Fibroblast of the aortic adventitia (primary cell): ENCODE measurements around the gene GPER1. TPM values are rescaled to one million over a fixed set of nuclear protein-coding genes. Genes with fewer than 3 reads are reported as not detected.

ENCODE experiments used
- DNase-seq: peaks from one replicate; pipeline ENCODE4 v3.0.0-alpha.2; 2010; ENCODE audit warnings: low read depth
- H3K4me3 ChIP-seq: 2 replicates; pipeline ENCODE4 v1.5.1; 2011; ENCODE audit warnings: low read depth, mild to moderate bottlenecking, control low read depth, low read length, moderate library complexity
- total RNA-seq: library from RNA; depleted of rRNA; stranded (reverse); fragments of >200 nt; gene quantifications from 2 replicates; pipeline ENCODE4 v1.2.3, GENCODE V29; 2012; ENCODE audit warnings: low replicate concordance
- TF ChIP-seq, protein P1 (sequence below): IDR thresholded peaks from 2 replicates; pipeline ENCODE4 v1.5.1; 2011; ENCODE audit warnings: mild to moderate bottlenecking, low read length, control low read depth, inconsistent platforms; ENCODE audit not compliant: insufficient read depth

The GPER1 gene
- total RNA-seq, 1 donor = 6.4 TPM

DNA sequence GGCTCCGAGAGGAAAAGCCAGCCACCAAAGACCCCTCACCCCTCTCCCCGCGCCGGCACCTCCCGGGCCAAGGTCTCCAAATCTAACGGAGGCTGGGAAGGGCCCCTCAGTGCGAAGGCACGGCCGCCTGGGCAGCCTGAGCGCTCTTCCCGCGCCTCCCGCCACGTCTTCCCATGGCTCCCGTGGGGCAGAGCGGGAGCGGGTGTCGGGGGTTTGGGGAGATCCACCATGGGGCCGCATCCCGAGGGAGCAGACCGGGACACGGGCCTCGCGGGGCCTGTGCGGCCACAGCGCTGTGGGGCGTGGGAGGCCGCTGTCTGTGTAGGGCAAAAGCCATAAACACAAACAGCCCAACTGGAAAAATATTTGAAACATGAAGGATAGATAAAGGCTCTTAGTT is 22.4 kb downstream of the GPER1 start:
- TF ChIP-seq, protein P1, sequence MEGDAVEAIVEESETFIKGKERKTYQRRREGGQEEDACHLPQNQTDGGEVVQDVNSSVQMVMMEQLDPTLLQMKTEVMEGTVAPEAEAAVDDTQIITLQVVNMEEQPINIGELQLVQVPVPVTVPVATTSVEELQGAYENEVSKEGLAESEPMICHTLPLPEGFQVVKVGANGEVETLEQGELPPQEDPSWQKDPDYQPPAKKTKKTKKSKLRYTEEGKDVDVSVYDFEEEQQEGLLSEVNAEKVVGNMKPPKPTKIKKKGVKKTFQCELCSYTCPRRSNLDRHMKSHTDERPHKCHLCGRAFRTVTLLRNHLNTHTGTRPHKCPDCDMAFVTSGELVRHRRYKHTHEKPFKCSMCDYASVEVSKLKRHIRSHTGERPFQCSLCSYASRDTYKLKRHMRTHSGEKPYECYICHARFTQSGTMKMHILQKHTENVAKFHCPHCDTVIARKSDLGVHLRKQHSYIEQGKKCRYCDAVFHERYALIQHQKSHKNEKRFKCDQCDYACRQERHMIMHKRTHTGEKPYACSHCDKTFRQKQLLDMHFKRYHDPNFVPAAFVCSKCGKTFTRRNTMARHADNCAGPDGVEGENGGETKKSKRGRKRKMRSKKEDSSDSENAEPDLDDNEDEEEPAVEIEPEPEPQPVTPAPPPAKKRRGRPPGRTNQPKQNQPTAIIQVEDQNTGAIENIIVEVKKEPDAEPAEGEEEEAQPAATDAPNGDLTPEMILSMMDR = no peak
- no peak for DNase-seq
- no peak overlapping the region for H3K4me3 ChIP-seq

DNA sequence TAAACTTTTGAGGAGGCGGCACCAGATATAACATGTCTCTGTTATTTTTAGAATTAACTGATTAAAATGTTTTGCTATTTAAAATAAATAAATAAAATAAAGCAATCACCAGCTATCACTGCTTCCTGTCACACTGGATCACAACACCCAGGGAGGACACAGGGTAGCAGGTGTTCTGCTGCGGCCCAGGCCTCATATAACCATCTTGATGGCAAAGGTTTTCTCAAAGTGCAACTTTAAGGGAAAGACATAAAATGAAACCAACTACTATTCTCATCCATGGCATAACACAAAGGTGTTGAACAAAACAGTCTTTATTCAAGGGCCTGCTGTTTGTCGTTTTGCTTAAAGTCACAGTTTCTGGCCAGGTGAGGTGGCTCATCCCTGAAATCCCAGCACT is 23.2 kb downstream of the GPER1 start:
- TF ChIP-seq, protein P1 = no peak
- H3K4me3 ChIP-seq = no peak overlapping the region
- DNase-seq = no peak

DNA sequence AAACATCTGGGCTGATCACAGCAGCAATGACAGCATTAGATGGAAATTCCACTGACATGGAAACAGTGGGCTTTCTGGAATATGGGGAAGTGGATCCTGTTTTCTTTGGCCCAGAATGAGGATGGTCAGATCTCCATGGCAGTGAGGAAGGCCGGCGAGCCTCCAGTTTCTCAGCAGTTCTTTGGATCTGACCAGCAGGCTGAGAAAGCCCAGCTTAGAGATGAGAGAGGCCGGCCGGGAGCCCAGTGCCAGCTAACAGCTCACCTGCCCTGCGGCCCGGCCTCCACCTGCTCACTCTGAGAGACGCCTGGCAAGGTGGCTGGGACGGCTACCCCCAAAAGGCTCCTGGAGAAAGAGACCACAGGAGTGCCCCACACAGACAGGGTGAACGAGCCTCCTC is 24.2 kb downstream of the GPER1 start:
- no peak overlapping the region for H3K4me3 ChIP-seq
- TF ChIP-seq, protein P1 = no peak
- DNase-seq = peak; percentile 49

GRCh38 chr7:1112625-1113547 is 25.0 kb downstream of the GPER1 start:
- TF ChIP-seq, protein P1 = no peak
- DNase-seq = no peak
- H3K4me3 ChIP-seq = no peak overlapping the region

DNA sequence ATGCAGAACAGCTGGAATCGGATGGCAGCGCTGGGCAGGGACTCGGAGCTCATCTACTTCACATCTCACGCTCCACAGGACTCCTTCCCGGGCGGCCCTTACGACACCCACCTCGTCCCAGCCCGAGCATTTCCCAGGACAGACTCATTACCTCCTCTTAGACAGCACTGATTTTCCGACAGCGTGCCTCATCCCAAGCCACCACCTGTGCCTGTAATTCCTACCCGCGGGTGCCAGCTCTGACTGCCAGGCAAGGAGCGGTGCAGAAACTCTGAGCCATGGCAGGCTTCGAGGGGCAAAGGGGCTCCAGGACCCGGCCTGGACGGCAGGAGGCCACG is 25.6 kb downstream of the GPER1 start:
- H3K4me3 ChIP-seq = no peak overlapping the region

GRCh38 chr7:1114088-1114487 is 26.2 kb downstream of the GPER1 start:
- TF ChIP-seq, protein P1 = no peak
- DNase-seq = no peak
- no peak overlapping the region for H3K4me3 ChIP-seq

More for the DNA sequence above, 25.6 kb downstream of the GPER1 start:
- TF ChIP-seq, protein P1 = no peak
- DNase-seq = no peak
